Smooth muscle cell (in vitro differentiated cells): Measurements from ENCODE around the gene TRAPPC2L. TPM values are rescaled to one million over a fixed set of nuclear protein-coding genes. Genes with fewer than 3 reads are reported as not detected.

Source experiments
- DNase-seq: peaks from one replicate; lab custom pipeline; 2025; ENCODE audit not compliant: unreplicated experiment; lab: John Stamatoyannopoulos, UW
- H2AFZ ChIP-seq: fragments of 200-600 bp; sonication (generic); 2 replicates; pipeline ENCODE4 v1.6.0; 2016; ENCODE audit warnings: antibody characterized with exemption, low read depth, mild to moderate bottlenecking
- H3F3A ChIP-seq: fragments of 200-600 bp; sonication (generic); 2 replicates; pipeline ENCODE4 v1.6.0; 2017; ENCODE audit warnings: antibody characterized with exemption, low read depth
- H3K27ac ChIP-seq: fragments of 200-600 bp; sonication (generic); 2 replicates; pipeline ENCODE4 v1.5.1; 2016; ENCODE audit warnings: low read depth, mild to moderate bottlenecking
- H3K27me3 ChIP-seq: fragments of 200-600 bp; sonication (generic); 2 replicates; pipeline ENCODE4 v1.6.1; 2016; ENCODE audit warnings: low read depth, mild to moderate bottlenecking
- H3K36me3 ChIP-seq: fragments of 200-600 bp; sonication (generic); 2 replicates; pipeline ENCODE4 v1.5.1; 2016; ENCODE audit warnings: low read depth
- H3K4me1 ChIP-seq: fragments of 200-600 bp; sonication (generic); 2 replicates; pipeline ENCODE4 v1.5.1; 2016; ENCODE audit warnings: low read depth
- H3K4me2 ChIP-seq: fragments of 200-600 bp; sonication (generic); 2 replicates; pipeline ENCODE4 v1.6.0; 2016; ENCODE audit warnings: mild to moderate bottlenecking
- H3K4me3 ChIP-seq: fragments of 200-600 bp; sonication (generic); 2 replicates; pipeline ENCODE4 v1.5.1; 2016; ENCODE audit warnings: mild to moderate bottlenecking
- H3K79me2 ChIP-seq: fragments of 200-600 bp; sonication (generic); 2 replicates; pipeline ENCODE4 v1.6.0; 2016; ENCODE audit warnings: low read depth, mild to moderate bottlenecking
- H3K9ac ChIP-seq: fragments of 200-600 bp; sonication (generic); 2 replicates; pipeline ENCODE4 v1.6.0; 2016; ENCODE audit warnings: low read depth
- H3K9me3 ChIP-seq: fragments of 200-600 bp; sonication (generic); replicated peaks from 2 replicates; pipeline ENCODE4 v1.5.1; 2016; ENCODE audit warnings: low read depth
- H4K20me1 ChIP-seq: fragments of 200-600 bp; sonication (generic); 2 replicates; pipeline ENCODE4 v1.6.0; 2016; ENCODE audit warnings: low read depth
- WGBS: methylation state at CpG from one replicate; pipeline ENCODE4 v1.1.7; 2016; ENCODE audit warnings: low lambda C conversion rate; 5-methylcytosine and 5-hydroxymethylcytosine counted together
- polyA plus RNA-seq: library from polyadenylated mRNA; unstranded; fragments of >200 nt; fragmentation: Nextera tagmentation; extraction: Ambion mirVana; gene quantifications from 2 replicates; pipeline ENCODE4 v1.2.1, GENCODE V29; 2016
- total RNA-seq: library from RNA; depleted of rRNA; stranded (reverse); fragments of >200 nt; gene quantifications from 2 replicates; pipeline ENCODE4 v1.2.3, GENCODE V29; 2014
- TF ChIP-seq, protein P1 (sequence below): fragments of 200-600 bp; sonication (generic); IDR thresholded peaks from 2 replicates; pipeline ENCODE4 v1.5.1; 2017; ENCODE audit warnings: borderline replicate concordance, mild to moderate bottlenecking, antibody characterized with exemption; ENCODE audit not compliant: insufficient read depth, poor library complexity, severe bottlenecking

TRAPPC2L gene, protein sequence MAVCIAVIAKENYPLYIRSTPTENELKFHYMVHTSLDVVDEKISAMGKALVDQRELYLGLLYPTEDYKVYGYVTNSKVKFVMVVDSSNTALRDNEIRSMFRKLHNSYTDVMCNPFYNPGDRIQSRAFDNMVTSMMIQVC
- 17.9 and 36.3 TPM in 2 replicates for total RNA-seq
- 125 and 130 TPM in 2 replicates for polyA plus RNA-seq

DNA sequence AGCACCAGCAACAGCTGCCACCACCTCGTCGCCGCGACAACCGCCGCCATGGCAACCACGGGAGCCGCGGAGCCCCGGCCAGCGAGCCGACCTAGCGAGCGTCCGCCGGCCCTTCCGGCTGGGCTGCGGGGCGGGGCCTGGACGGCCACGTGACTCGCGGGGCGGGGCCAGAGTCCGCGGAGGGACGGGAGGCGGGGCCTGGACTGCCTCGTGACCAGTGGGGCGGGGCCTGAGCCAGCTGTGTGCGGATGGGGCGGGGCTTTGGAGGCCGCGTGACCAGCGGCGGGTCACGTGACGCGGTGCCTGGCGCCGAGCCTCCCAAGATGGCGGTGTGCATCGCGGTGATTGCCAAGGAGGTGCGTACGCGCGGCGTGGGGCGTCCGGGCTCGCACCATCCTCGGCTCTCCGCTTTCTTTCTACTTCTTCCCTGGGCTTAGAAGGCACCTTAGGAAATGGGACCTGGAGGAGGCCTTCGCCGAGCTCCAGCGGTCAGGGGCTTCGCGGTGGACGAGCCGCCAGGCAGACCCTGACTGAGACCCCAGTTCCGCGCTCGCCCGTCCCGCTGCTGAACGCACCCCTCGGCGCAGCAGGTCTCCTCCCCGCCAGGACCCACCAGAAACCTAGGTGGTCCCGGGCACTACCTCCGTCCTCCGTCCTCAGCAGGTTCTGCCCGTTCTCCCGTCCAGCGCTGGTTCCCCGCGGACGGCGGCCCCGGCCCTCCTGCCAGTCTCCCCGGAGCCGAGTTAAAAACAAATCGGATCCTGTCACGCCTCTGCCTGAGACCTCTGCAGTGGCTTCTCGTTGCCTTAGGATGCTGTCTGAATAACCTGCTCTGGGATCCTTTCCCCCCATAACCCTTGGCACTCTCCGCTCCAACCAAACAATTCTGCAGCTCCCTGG is at the start of gene TRAPPC2L, which contains the start of gene GALNS:
TRAPPC2L (plus strand) TSS at position 300 of the 900 bp plus-strand sequence; CDS start at position 324, 24 bp downstream.
GALNS (minus strand) TSS at position 120 of the 900 bp plus-strand sequence; CDS start at position 50, 70 bp downstream.
- peak; percentile 98 for DNase-seq
- Histone ChIP-seq H3K4me3 (peak within 1 kb of the TSS; percentile 84), H3K4me2 (peak within 1 kb of the TSS; percentile 95), H2AFZ (peak within 1 kb of the TSS; percentile 91), H3K36me3 (no peaks in the 10 kb centered on the region), H3K9ac (peak within 1 kb of the TSS; percentile 89), H3K4me1 (peaks cover 3% of the 10 kb centered on the region), H4K20me1 (peaks cover 29% of the 10 kb centered on the region), H3K79me2 (peaks cover 20% of the 10 kb centered on the region), H3K27me3 (no peaks in the 10 kb centered on the region), H3K27ac (peak within 1 kb of the TSS; percentile 56), H3K9me3 (no peaks in the 10 kb centered on the region), H3F3A (no peaks in the 10 kb centered on the region)
- TF ChIP-seq, protein P1, sequence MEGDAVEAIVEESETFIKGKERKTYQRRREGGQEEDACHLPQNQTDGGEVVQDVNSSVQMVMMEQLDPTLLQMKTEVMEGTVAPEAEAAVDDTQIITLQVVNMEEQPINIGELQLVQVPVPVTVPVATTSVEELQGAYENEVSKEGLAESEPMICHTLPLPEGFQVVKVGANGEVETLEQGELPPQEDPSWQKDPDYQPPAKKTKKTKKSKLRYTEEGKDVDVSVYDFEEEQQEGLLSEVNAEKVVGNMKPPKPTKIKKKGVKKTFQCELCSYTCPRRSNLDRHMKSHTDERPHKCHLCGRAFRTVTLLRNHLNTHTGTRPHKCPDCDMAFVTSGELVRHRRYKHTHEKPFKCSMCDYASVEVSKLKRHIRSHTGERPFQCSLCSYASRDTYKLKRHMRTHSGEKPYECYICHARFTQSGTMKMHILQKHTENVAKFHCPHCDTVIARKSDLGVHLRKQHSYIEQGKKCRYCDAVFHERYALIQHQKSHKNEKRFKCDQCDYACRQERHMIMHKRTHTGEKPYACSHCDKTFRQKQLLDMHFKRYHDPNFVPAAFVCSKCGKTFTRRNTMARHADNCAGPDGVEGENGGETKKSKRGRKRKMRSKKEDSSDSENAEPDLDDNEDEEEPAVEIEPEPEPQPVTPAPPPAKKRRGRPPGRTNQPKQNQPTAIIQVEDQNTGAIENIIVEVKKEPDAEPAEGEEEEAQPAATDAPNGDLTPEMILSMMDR = no peak
- under 1% methylated on average over 69 of the region's 87 CpGs for WGBS

DNA sequence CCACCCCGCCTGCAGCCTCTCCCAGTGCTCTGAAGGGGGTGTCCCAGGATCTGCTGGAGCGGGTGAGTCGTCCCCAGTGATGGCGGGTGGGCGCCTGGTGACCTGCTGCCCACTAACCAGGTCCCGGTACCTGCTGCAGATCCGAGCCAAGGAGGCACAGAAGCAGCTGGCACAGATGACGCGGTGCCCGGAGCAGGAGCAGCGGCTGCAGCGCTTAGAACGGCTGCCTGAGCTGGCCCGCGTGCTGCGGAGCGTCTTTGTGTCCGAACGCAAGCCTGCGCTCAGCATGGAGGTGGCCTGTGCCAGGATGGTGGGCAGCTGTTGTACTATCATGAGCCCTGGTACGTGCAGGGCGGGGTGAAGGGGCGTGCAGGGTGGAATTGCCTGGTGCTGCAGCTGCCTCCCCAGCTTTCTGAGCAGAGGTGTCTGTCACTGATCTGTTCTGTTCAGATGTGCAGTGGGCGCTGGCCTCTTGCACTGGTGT is 49.7 kb upstream of the TRAPPC2L start:
- TF ChIP-seq, protein P1 = no peak
- Histone ChIP-seq H3K4me1 (peaks cover 20% of the 10 kb centered on the region), H3K27me3 (no peaks in the 10 kb centered on the region), H3K36me3 (no peaks in the 10 kb centered on the region), H3K9me3 (no peaks in the 10 kb centered on the region), H3K79me2 (no peaks in the 10 kb centered on the region), H3K4me3 (no peak overlapping the region), H4K20me1 (peaks cover 9% of the 10 kb centered on the region), H3K4me2 (no peak overlapping the region), H3K9ac (no peak overlapping the region), H2AFZ (no peak overlapping the region), H3F3A (peaks cover 2% of the 10 kb centered on the region), H3K27ac (no peak overlapping the region)
- WGBS = 99% methylated on average over 24 of the region's 24 CpGs
- no peak for DNase-seq

DNA sequence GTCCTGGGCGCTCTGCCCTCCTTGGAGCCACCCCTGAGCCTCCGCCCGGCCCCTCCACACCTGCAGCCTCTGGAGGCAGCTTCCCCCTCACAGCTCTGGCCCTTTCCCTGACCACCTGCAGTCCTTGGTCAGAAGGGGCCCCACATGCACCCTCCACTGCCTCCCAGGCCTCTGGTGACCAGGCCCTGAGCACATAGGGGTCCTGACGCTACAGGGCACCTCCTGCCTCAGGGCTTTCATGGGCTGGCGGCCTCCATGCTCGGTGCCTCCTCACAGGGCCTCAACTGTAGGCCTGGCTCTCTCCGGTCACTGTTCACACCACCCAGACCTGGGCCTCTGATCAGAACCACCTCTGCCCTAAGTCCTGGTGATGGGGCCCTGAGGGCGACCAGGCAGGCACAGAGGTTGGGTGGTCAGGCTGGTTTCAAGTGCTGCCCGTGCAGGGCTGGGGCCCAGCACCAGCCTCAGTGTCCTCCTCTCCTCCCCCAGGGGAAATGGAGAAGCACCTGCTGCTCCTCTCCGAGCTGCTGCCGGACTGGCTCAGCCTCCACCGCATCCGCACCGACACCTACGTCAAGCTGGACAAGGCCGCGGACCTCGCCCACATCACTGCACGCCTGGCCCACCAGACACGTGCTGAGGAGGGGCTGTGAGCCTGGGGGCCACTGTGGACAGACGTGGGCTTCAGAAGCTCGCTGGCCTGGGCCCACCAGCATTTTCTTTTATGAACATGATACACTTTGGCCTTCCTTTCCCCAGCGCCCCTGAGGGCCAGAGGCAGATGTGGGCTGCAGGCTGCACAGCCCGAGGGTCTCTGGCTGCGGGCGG is 49.1 kb upstream of the TRAPPC2L start:
- H3K27ac ChIP-seq = no peak overlapping the region
- H3K4me3 ChIP-seq = no peak overlapping the region
- H4K20me1 ChIP-seq = peaks cover 9% of the 10 kb centered on the region
- H3K9me3 ChIP-seq = no peaks in the 10 kb centered on the region
- no peak for DNase-seq
- no peak overlapping the region for H3K4me2 ChIP-seq
- peaks cover under 1% of the 10 kb centered on the region for H3F3A ChIP-seq
- peaks cover 20% of the 10 kb centered on the region for H3K4me1 ChIP-seq
- no peak overlapping the region for H2AFZ ChIP-seq
- no peaks in the 10 kb centered on the region for H3K27me3 ChIP-seq
- 94% methylated on average over 26 of the region's 26 CpGs for WGBS
- no peaks in the 10 kb centered on the region for H3K79me2 ChIP-seq
- H3K9ac ChIP-seq = no peak overlapping the region
- no peaks in the 10 kb centered on the region for H3K36me3 ChIP-seq
- TF ChIP-seq, protein P1 = no peak
